LNCAP (cell line): Measurements from ENCODE around the gene PEBP1.

Experiments used
- TF ChIP-seq, protein P1 (sequence below): fragments of 450-650 bp; IDR thresholded peaks from 2 replicates; pipeline ENCODE4 v1.5.1; 2017; ENCODE audit warnings: mild to moderate bottlenecking

Gene PEBP1

DNA sequence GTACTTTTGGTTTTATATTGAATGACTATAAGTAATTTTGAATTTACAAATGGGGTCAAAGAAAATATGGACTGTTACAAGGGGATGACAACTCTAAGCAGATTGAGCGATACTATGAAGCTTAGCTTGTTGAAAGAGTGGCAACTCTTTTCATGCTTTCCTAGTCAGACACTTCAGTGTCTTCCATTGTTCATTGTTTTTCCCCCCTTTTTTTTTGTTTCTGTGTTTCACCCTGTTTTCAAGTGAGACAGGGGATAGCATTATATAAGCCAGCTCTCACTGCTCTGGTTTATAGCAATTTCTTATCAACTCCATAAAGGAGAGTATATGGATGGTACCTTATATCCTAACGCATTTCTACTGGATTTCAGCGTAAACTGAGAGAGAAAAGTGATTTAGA lies 24.6 kb downstream of the PEBP1 start:
- TF ChIP-seq, protein P1, sequence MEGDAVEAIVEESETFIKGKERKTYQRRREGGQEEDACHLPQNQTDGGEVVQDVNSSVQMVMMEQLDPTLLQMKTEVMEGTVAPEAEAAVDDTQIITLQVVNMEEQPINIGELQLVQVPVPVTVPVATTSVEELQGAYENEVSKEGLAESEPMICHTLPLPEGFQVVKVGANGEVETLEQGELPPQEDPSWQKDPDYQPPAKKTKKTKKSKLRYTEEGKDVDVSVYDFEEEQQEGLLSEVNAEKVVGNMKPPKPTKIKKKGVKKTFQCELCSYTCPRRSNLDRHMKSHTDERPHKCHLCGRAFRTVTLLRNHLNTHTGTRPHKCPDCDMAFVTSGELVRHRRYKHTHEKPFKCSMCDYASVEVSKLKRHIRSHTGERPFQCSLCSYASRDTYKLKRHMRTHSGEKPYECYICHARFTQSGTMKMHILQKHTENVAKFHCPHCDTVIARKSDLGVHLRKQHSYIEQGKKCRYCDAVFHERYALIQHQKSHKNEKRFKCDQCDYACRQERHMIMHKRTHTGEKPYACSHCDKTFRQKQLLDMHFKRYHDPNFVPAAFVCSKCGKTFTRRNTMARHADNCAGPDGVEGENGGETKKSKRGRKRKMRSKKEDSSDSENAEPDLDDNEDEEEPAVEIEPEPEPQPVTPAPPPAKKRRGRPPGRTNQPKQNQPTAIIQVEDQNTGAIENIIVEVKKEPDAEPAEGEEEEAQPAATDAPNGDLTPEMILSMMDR: no peak

DNA sequence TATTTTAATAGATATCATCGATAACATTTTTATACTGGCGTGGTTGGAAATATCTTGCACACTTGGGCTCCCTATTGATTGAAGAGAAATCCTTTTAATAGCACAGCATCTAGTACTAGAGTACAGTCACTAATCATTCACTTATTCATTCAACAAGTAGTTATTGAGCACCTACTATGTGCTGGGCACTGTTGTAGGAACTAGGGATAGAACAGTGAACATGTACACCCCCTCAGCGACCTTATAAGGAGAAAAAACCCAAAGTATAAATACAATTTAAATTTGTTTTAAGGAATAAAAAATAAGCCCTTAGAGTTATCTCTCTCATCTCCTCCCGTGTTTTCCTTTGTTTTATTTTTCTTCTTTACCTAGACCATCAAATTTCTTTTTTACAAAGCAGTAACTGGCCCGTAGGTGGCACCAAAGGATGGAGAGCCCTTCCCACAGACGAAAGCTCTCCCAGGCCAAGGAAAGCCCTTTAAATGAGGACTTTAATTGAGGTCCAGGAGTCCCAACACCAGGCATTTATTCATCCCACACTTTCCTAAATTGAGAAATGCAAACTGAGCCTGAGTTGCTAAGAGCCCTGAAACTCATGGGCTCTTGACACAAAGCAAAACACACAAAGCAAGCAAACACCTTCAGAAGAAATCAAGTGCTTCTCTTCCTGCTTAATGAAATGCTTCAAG lies 29.0 kb downstream of the PEBP1 start:
- TF ChIP-seq, protein P1: peak; percentile 81

DNA sequence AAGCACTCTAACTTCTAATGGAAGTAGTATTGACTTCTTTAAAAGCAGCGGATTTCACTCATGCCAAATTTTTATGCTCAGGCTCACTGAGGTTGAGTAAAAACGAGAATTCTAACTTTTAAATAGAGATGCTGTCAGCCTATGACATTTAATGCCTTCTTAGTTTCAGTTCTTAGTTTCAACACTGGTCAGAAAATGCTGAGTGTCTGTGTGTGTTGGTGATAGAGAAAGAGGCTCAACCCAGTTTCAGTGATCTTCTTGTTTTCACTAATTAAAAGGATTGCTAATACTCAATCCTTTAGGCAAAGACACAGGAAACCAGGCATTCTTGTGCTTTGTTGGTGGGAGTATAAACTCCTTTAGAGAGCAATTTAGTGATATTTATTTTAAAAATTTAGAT lies 31.0 kb downstream of the PEBP1 start:
- TF ChIP-seq, protein P1: no peak

DNA sequence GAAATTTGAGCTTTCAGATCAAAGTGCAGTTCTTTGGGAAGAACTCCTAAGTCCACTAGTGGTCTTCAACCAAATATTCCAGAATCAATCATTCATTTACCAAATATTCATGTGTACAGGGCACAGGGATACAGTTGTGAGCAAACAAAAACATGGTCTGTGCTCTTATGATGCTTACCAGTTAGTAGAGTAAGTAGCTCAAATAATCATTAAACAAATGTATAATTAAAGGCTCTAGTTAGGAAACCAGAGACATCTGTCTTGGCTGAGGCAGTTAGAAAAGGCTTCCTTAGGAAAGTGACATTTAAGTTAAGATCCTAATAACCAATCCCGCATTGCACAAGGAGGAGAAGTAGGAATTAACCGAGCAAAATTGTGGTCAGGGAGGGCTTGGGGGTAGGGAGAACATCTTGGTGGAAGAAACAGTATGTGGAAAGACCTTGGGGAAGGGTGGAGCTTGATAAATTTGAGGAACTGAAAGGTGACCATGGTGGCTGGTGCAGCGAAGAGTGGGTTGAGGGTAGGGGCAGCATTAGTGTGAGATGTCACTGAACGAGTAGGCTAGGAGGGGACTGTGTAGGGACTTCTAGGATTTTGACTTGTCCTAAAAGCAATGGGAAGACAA lies 40.0 kb downstream of the PEBP1 start:
- TF ChIP-seq, protein P1: no peak

DNA sequence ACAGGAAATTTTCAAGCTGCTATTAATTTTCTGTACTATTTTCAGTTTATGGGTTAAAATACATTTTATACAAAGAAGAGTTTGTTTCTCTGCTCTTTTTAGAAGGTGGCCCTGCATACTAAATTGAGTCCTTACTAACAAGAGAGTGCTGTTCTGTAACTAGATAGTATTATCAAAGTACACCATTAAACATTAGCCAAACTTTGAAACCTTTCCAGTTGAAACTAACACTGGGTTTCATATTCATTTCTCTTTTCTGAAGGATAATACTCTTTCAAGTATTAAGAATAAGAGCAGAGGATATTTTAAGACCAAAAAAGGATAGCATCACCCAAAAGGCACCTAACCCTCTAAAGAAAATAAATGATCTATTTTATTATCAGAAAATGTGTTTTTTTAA lies 47.2 kb downstream of the PEBP1 start:
- TF ChIP-seq, protein P1: no peak

DNA sequence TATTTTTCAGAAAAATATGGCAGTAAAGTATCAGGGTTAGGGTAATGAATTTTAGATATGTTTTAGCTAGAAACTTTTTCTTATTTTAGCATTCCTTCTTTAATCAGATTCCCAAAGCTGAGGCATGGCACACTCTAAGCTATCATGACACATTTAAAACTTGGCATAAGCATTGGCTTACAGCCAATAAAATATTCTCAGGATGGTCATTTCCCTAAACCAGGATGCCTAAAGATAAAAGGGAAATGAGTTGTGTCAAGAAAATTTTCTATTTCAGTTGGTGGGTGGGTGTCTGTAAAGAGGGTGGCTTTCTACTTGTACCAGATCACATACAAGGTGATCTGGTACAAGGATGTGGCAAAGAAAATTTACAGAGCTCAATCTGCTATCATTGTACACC lies 47.8 kb downstream of the PEBP1 start:
- TF ChIP-seq, protein P1: no peak

DNA sequence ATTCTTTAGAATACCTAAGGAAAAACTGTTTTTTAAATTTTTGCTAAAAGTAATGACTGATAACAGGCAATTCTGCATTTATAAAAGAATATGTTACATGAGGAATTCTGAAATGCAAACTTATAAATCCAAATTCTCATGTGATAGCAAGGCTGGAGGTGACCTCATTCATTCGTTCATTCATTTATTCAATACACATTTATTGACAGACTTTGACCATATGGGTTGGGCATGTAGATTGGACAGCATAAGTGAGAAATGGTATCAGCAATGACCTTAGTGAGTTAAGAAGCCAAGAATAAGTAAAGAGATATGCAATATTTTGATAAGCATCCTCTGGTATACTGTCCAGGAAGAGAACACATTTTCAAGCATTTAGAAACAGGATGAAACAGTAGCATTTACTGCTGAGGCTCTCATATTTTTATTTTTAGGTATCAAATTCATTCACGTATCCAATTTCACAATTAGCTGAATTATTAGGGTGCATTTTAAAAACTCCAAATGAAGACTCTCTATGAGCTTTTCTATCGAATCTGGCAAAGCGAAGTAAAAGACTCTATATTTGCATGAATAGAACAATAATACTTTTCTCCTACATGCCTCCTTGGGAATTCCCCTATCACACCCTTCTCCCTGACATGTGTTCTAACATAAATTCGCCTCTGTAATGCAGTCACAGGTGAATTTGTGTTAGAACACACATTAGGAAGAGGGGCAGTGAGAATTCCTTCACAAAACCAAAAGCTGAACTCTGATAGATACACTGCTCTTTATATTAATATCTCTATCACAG lies 49.9 kb downstream of the PEBP1 start:
- TF ChIP-seq, protein P1: no peak
